HUES64 (cell line): Measurements from ENCODE around the gene RCVRN.

Experiments
- H3K27ac ChIP-seq: 2 replicates; pipeline ENCODE4 v1.7.0; 2013; ENCODE audit warnings: low read depth, low read length, inconsistent platforms
- H3K27me3 ChIP-seq: 2 replicates; pipeline ENCODE4 v1.6.1; 2013; ENCODE audit warnings: mild to moderate bottlenecking, low read length; ENCODE audit not compliant: insufficient read depth
- H3K36me3 ChIP-seq: 2 replicates; pipeline ENCODE4 v1.6.1; 2013; ENCODE audit warnings: mild to moderate bottlenecking, low read length; ENCODE audit not compliant: insufficient read depth
- H3K4me1 ChIP-seq: 2 replicates; pipeline ENCODE4 v1.6.1; 2013; ENCODE audit warnings: mild to moderate bottlenecking, low read length, moderate library complexity; ENCODE audit not compliant: insufficient read depth
- H3K4me3 ChIP-seq: 2 replicates; pipeline ENCODE4 v1.5.1; 2013; ENCODE audit warnings: mild to moderate bottlenecking, low read length, moderate library complexity
- H3K9ac ChIP-seq: 2 replicates; pipeline ENCODE4 v1.6.1; 2013; ENCODE audit warnings: mild to moderate bottlenecking, low read depth, low read length
- H3K9me3 ChIP-seq: 2 replicates; pipeline ENCODE4 v1.6.1; 2013; ENCODE audit warnings: low read depth, low read length; ENCODE audit not compliant: insufficient read depth
- WGBS: fragments of 150-250, 120-280 bp; methylation state at CpG from one replicate; pipeline ENCODE4 v1.1.7; 2013; ENCODE audit warnings: missing lambda C conversion rate; 5-methylcytosine and 5-hydroxymethylcytosine counted together

RCVRN gene

DNA sequence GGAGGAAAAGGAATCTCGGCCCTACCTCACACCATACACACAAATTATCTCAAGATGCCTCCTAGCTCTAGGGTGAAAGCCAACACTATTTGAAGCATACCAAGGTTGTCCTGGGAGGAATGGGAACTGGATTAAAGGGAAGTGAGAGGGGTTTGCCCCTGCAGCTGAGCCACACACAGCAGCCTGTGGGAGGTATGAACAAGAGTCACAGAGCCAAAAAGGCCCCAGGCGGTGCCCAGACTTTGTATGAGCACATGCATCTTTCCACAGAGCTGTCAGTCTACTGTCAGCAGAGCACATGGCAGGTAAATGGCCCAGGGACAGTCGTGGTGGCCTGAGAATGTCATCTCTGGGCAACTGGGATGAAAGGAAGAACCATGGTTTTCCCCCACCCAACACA is 31.0 kb upstream of the RCVRN start:
- Histone ChIP-seq H3K4me3 (no peak overlapping the region), H3K36me3 (no peaks in the 10 kb centered on the region)
- 94% methylated on average over 2 of the region's 3 CpGs for WGBS

DNA sequence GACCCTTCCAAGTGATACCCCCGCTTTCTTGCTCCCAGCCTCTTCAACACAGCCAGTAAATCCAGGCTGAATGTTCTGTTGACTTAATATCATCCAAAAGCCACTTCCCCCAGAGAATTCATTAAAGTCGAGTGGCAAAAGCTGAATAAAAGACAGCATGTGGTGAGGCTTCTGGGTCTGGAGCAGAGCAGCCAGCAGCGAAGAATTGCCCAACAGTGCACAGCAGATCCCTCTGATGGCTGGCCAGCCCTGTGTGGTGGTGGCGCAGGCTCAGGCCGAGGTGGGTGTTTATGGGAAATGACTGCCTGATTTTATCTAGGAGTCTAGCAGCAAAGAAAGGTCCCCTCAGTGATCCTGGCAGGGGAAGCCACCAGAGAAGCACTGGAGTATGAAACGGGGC is 30.3 kb upstream of the RCVRN start:
- no peak overlapping the region for H3K27ac ChIP-seq
- peaks cover 4% of the 10 kb centered on the region; the same call in 1 of the 2 replicates for H3K9me3 ChIP-seq
- H3K27me3 ChIP-seq = no peaks in the 10 kb centered on the region
- no peaks in the 10 kb centered on the region for H3K4me1 ChIP-seq
- no peaks in the 10 kb centered on the region for H3K36me3 ChIP-seq
- no peak overlapping the region for H3K9ac ChIP-seq
- WGBS = 93% methylated on average over 6 of the region's 6 CpGs
- no peak overlapping the region for H3K4me3 ChIP-seq

More for the DNA sequence above, 31.0 kb upstream of the RCVRN start:
- Histone ChIP-seq H3K9me3 (peaks cover 4% of the 10 kb centered on the region; the same call in 1 of the 2 replicates), H3K9ac (no peak overlapping the region), H3K27ac (no peak overlapping the region), H3K4me1 (no peaks in the 10 kb centered on the region), H3K27me3 (no peaks in the 10 kb centered on the region)

DNA sequence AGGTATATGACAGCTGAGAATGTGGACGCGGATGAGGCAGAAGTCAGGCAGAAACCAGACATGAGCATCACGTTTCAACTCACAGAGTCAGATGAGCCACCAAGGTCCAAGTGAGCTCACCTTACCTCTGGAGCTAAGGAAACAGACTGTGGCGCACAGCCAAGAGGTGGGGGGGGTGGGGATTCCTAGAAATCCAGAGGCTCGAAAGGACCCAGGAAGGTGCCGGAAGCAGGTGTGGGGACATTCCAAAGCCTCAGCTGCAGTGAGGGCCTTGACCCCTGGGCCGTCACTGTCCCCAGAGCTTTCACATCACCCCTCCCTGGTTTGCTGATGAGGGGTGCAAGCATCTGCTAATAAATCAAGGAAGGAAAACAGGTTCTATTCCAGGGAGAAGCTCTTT is 29.3 kb upstream of the RCVRN start:
- Histone ChIP-seq H3K9me3 (peaks cover 4% of the 10 kb centered on the region; the same call in 1 of the 2 replicates), H3K27me3 (no peaks in the 10 kb centered on the region), H3K9ac (no peak overlapping the region), H3K27ac (no peak overlapping the region), H3K36me3 (no peaks in the 10 kb centered on the region), H3K4me3 (no peak overlapping the region), H3K4me1 (no peaks in the 10 kb centered on the region)
- WGBS = 96% methylated on average over 7 of the region's 7 CpGs

GRCh38 chr17:9932491-9932890 is 27.4 kb upstream of the RCVRN start:
- Histone ChIP-seq H3K27me3 (no peaks in the 10 kb centered on the region), H3K36me3 (no peaks in the 10 kb centered on the region), H3K27ac (no peak overlapping the region), H3K9ac (no peak overlapping the region), H3K4me1 (no peaks in the 10 kb centered on the region), H3K4me3 (no peak overlapping the region), H3K9me3 (no peaks in the 10 kb centered on the region)
- WGBS = 95% methylated on average over 2 of the region's 2 CpGs

- Histone ChIP-seq H3K36me3 (no peaks in the 10 kb centered on the region), H3K4me3 (no peak overlapping the region), H3K27me3 (no peaks in the 10 kb centered on the region), H3K9ac (no peak overlapping the region), H3K4me1 (no peaks in the 10 kb centered on the region), H3K27ac (no peak overlapping the region), H3K9me3 (no peaks in the 10 kb centered on the region)
- WGBS = 81% methylated on average over 12 of the region's 12 CpGs
Measured at GRCh38 chr17:9931144-9931741, 26.2 kb upstream of the RCVRN start.

- H3K27me3 ChIP-seq = no peaks in the 10 kb centered on the region
- H3K36me3 ChIP-seq = no peaks in the 10 kb centered on the region
- no peak overlapping the region for H3K27ac ChIP-seq
- H3K9me3 ChIP-seq = no peaks in the 10 kb centered on the region
- no peaks in the 10 kb centered on the region for H3K4me1 ChIP-seq
- no peak overlapping the region for H3K9ac ChIP-seq
- H3K4me3 ChIP-seq = no peak overlapping the region
- WGBS = 86% methylated on average over 8 of the region's 8 CpGs
Measured at GRCh38 chr17:9929871-9930270, 24.8 kb upstream of the RCVRN start.

- Histone ChIP-seq H3K4me3 (no peak overlapping the region), H3K27ac (no peak overlapping the region), H3K9me3 (no peaks in the 10 kb centered on the region), H3K36me3 (no peaks in the 10 kb centered on the region), H3K27me3 (no peaks in the 10 kb centered on the region), H3K9ac (no peak overlapping the region), H3K4me1 (no peaks in the 10 kb centered on the region)
- 62% methylated on average over 13 of the region's 13 CpGs for WGBS
Measured at GRCh38 chr17:9928601-9929333, 23.7 kb upstream of the RCVRN start.

- Histone ChIP-seq H3K4me3 (no peak overlapping the region), H3K27me3 (no peaks in the 10 kb centered on the region), H3K27ac (no peak overlapping the region), H3K4me1 (no peaks in the 10 kb centered on the region), H3K9ac (no peak overlapping the region), H3K9me3 (no peaks in the 10 kb centered on the region), H3K36me3 (no peaks in the 10 kb centered on the region)
- 92% methylated on average over 21 of the region's 21 CpGs for WGBS
Measured at GRCh38 chr17:9926150-9926804, 21.2 kb upstream of the RCVRN start.

DNA sequence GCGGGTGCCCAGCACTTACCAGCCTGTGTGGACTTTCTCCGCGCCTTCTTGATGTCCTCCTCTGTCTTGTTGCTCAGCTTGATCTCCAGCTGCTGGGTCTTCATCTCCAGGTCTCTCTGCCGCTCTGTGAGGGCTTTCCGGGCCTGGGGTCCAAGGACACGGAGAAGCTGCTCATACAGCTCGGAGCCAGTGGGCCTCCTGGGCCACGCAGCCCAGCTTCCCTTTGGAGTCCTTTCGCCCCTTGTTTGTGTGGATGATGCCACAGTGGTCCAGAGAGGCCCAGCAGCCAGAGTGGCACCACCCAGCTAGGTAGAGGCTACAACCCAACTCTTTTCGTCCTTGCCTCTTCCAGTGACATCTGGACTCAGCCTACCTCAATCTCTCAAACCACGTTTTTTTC is 20.4 kb upstream of the RCVRN start:
- H3K9me3 ChIP-seq = no peaks in the 10 kb centered on the region
- H3K27me3 ChIP-seq = no peaks in the 10 kb centered on the region
- WGBS = 94% methylated on average over 11 of the region's 11 CpGs
- no peak overlapping the region for H3K27ac ChIP-seq
- H3K9ac ChIP-seq = no peak overlapping the region
- H3K36me3 ChIP-seq = no peaks in the 10 kb centered on the region
- H3K4me1 ChIP-seq = no peaks in the 10 kb centered on the region
- H3K4me3 ChIP-seq = no peak overlapping the region

DNA sequence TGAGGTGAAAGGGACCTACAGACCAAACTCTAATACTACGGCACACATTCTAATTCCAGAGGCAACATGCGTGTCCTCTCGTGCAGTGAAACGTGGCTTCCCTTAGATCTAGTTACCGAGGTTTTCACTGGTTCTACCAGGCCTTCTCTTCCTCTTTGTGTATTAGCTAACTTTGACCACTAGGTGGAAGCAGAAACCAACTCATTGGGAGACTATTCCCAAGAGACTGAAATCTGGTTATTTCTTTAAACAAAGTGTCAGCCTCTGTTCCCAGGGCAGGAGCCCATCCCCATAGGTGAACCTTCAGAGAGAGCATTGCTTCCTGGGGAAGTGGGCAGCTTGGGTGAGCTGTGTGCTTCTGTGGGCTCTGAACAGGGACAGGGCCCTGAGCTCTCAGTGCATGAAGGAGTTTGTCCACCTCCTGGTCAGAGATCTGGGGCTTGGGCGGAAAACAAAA is 19.7 kb upstream of the RCVRN start:
- no peaks in the 10 kb centered on the region for H3K9me3 ChIP-seq
- no peak overlapping the region for H3K9ac ChIP-seq
- no peaks in the 10 kb centered on the region for H3K27me3 ChIP-seq
- H3K27ac ChIP-seq = no peak overlapping the region
- 46% methylated on average over 6 of the region's 6 CpGs for WGBS
- H3K4me3 ChIP-seq = no peak overlapping the region
- H3K36me3 ChIP-seq = no peaks in the 10 kb centered on the region
- no peaks in the 10 kb centered on the region for H3K4me1 ChIP-seq

GRCh38 chr17:9922012-9922848 is 17.2 kb upstream of the RCVRN start:
- no peak overlapping the region for H3K9ac ChIP-seq
- no peak overlapping the region for H3K4me3 ChIP-seq
- no peak overlapping the region for H3K27ac ChIP-seq
- H3K9me3 ChIP-seq = no peaks in the 10 kb centered on the region
- 92% methylated on average over 12 of the region's 14 CpGs for WGBS
- no peaks in the 10 kb centered on the region for H3K4me1 ChIP-seq
- no peaks in the 10 kb centered on the region for H3K27me3 ChIP-seq
- H3K36me3 ChIP-seq = no peaks in the 10 kb centered on the region
